Astrocyte of the spinal cord (primary cell): ENCODE measurements around the gene TMED1.

Experiments used
- DNase-seq: peaks from one replicate; pipeline ENCODE4 v3.0.0; 2011; ENCODE audit warnings: low read depth, low spot score
- H3K4me3 ChIP-seq: 2 replicates; pipeline ENCODE4 v1.5.1; 2011; ENCODE audit warnings: low read depth, mild to moderate bottlenecking, low read length, moderate library complexity
- in situ Hi-C: cut with HindIII; loops from 2 replicates; pipeline ENCODE4 v1.10.0; 2017; ENCODE audit warnings: low sequenced_read_pairs
- TF ChIP-seq, protein P1 (sequence below): IDR thresholded peaks from 2 replicates; pipeline ENCODE4 v1.5.1; 2012; ENCODE audit warnings: low read depth, mild to moderate bottlenecking, low read length, inconsistent platforms

TMED1 gene

DNA sequence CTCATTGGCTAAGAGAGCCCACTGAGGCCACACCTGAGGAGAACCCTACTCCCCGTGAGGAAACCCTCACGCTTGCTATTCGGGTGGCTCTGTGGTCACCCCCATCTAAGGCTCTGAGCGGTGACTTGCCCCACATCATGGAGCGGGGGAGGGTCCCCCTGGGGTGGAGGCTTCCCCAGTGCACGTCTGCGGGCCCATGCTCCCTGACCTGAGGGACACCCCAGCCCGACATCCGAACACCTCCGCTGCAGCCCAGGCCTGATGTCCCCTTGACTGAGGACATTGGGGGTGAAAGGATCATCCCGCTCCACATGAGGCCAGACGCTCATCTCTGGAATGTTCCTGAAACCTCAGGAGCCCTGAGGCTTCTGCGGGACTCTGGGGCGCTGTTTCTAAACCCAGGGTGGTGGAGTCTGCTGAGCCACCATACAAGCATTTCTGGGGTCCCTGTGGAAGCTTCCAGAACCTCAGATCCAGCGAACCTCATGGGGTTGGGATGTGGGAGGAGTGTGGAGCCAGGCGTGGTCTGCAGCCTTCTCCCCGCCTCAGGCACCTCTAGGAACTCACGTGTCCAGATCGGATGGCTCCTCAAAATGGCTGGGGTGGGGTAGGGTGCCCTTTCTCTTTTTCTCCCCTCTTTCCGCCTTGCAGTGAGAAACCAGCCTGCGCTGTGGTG, 19.9 kb downstream of the TMED1 start:
- in situ Hi-C loops, result no loop called here
- DNase-seq, result no peak
- TF ChIP-seq, protein P1, sequence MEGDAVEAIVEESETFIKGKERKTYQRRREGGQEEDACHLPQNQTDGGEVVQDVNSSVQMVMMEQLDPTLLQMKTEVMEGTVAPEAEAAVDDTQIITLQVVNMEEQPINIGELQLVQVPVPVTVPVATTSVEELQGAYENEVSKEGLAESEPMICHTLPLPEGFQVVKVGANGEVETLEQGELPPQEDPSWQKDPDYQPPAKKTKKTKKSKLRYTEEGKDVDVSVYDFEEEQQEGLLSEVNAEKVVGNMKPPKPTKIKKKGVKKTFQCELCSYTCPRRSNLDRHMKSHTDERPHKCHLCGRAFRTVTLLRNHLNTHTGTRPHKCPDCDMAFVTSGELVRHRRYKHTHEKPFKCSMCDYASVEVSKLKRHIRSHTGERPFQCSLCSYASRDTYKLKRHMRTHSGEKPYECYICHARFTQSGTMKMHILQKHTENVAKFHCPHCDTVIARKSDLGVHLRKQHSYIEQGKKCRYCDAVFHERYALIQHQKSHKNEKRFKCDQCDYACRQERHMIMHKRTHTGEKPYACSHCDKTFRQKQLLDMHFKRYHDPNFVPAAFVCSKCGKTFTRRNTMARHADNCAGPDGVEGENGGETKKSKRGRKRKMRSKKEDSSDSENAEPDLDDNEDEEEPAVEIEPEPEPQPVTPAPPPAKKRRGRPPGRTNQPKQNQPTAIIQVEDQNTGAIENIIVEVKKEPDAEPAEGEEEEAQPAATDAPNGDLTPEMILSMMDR, result no peak
- peak overlapping the region; percentile 48 for H3K4me3 ChIP-seq

DNA sequence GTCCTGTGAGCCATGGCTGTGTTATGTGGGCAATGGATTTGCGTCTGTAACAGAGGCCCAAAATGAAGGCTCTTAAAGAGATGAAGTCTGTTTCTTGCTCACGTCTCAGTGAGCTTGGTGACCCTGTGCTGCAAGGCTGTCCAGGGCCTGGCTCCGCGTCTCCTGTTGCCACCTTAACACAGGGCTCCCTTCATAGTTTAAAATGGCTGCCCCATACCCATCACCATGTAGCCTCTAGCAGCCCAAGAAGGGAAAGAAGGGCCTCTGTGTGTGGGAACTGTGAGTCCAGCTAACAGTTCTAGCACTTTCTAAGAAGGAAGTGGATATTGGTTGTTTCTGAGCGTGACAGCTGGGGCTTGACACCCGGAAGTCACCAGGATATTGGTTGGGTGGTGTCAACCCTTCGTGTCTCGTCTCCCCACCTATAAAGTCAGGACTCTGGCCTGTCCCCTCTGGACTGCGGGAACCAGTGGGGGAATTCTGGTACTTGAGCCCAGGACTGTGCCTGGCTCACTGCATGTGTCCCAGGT, 20.9 kb downstream of the TMED1 start:
- no peak overlapping the region for H3K4me3 ChIP-seq
- in situ Hi-C loops, result no loop called here
- DNase-seq, result no peak

DNA sequence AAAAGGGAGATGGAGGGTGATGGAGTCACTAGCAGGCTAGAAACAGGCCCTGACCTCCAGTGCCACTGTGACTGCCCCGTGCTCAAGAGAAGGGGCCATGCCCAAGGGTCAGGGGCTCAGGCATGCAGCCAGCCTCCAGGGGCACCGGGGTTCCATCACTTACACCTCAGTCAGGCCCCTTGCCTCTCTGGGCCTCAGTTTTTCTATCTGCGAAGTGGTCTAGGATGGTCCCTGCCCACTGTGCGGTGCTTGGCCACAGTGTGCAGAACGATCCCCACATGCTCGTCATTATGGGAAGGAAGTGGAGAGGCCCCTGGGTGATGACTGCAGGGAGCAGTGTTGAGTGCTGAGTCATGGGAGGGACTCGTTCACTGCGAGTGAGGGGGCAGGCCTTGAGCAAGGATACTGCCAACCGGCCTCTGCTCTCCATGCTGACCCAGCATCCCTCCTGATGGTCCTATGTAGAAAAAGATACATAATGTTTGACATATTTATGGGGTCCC, 23.1 kb downstream of the TMED1 start:
- TF ChIP-seq, protein P1, result no peak
- peak; percentile 91 for DNase-seq
- H3K4me3 ChIP-seq, result no peak overlapping the region
- in situ Hi-C loops, result no loop called here

More for the DNA sequence above, 20.9 kb downstream of the TMED1 start:
- TF ChIP-seq, protein P1, result no peak

DNA sequence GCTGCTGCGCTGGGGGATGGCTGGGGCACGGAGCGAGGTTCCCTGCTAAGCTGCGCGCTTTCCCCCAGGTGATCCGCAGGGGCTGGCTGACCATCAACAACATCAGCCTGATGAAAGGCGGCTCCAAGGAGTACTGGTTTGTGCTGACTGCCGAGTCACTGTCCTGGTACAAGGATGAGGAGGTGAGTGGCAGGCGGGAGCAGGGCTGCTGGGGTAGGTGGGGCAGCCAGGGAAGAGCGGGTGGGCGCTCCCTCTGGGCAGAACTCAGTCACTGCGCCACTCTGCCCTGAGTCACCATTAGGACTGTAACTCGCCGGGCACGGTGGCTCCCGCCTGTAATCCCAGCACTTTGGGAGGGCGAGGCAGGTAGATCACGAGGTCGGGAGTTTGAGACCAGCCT, 23.8 kb downstream of the TMED1 start:
- TF ChIP-seq, protein P1, result no peak
- no peak overlapping the region for H3K4me3 ChIP-seq
- in situ Hi-C loops, result no loop called here
- no peak for DNase-seq

DNA sequence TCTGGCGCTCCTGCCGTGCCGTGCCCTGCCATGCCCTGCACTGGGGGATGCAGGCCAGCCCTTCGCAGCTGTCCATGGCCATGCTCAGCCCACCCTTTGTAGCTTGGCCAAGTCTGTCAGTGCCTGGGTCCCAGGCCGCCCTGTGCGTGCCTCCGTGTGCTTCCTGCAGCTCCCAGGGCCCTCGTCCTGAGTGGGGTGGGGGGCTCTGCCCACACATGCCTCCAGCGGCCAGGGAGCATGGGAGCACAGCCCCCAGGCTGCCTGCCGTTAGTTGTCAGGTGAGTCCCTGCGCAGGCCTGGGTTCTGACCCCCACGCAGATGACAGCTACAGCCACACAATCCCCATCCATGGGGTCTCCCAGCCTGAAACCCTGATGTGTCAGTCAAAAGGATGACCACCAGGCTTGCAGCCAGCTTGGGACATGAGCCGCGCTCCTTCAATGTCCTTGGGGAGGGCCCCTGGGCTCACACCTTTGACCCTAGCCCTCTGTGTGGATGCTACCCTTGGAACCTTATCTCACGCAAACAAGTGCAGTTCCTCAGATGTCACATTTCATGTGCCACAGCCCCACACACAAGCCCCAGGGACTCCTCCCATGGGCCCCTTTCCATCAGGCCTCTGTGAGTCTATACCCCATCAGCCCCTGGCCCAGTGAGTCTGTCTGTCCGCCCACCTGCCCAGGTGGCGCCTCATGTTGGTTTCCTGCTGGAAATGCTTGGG, 24.5 kb downstream of the TMED1 start:
- no peak overlapping the region for H3K4me3 ChIP-seq
- in situ Hi-C loops, result no loop called here
- no peak for DNase-seq

DNA sequence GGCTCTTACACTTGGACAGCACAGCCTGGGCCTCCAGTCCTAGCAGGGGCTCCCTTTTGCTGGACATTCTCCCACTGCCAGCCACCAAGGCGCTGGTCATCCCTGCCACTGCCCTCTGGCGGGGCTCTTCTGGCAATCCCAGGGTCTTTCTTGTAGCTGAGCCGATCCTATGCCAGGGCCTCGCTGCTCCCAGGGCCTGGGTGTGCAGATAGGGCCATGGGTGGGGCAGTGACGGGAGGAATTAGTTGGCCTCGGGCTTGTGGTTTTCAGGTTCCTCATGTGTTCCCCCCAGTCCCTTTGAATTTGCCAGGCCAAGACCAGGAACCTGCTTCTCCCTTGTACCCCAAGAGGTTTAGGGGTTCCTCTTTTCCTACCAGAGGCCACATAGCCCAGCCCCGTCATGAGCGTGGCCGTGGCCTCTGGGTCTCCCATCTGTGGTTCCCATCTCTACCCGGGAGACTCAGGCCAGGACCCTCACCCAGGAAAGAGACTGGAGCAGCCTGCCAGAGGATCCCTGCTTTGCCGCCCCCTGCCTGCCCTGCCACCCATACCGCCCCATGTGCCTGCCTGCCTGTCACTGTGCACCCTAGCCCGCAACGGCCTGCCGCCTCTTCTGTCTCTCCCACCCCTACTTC, 26.2 kb downstream of the TMED1 start:
- in situ Hi-C loops, result no loop called here
- H3K4me3 ChIP-seq, result no peak overlapping the region
- TF ChIP-seq, protein P1, result no peak
- DNase-seq, result no peak

More for the DNA sequence above, 24.5 kb downstream of the TMED1 start:
- TF ChIP-seq, protein P1, result no peak
